GM21717 (cell line): ENCODE results near the gene ETV6.

Experiments used
- ATAC-seq: cut with Tn5 transposase; IDR thresholded peaks from one replicate; pipeline ENCODE4 v1.9.1; 2021; ENCODE audit warnings: mild to moderate bottlenecking, moderate library complexity; ENCODE audit not compliant: unreplicated experiment

The ETV6 gene

DNA sequence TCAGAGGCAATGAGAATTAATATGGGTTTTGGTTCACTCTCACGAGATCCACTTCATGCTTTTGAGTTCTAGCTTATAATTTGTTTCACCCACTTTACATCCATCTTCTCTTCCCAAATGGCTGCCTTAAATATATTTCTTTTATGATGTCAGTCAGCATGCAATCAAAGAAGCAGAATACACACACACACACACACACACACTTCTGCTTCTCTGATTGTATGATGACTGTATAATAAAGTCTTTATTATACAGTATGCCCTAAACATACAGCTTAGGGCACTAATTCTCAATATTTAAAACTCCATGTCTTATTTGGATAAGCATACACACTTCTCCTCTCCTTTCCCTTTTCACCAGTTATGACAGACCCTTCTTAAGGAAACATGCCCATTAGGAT, 6.7 kb upstream of the ETV6 start:
- ATAC-seq = no peak

DNA sequence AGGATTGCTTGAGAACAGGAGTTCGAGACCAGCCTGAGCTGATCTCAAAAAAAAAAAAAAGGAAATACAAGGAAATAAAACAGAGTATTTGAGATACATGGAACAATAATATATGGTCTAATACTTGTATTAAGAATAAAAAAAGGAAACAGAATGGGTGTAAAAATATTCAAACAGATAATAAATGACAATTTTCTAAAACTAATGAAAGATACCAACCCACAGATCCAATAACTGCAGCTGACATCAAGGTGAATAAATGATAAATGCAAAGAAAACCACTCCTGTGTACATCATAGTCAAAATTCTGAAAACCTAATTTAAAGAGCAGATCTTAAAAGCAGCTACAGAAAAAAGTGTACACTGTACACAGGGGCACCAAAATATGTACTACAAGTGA, 4.1 kb upstream of the ETV6 start:
- ATAC-seq = no peak

DNA sequence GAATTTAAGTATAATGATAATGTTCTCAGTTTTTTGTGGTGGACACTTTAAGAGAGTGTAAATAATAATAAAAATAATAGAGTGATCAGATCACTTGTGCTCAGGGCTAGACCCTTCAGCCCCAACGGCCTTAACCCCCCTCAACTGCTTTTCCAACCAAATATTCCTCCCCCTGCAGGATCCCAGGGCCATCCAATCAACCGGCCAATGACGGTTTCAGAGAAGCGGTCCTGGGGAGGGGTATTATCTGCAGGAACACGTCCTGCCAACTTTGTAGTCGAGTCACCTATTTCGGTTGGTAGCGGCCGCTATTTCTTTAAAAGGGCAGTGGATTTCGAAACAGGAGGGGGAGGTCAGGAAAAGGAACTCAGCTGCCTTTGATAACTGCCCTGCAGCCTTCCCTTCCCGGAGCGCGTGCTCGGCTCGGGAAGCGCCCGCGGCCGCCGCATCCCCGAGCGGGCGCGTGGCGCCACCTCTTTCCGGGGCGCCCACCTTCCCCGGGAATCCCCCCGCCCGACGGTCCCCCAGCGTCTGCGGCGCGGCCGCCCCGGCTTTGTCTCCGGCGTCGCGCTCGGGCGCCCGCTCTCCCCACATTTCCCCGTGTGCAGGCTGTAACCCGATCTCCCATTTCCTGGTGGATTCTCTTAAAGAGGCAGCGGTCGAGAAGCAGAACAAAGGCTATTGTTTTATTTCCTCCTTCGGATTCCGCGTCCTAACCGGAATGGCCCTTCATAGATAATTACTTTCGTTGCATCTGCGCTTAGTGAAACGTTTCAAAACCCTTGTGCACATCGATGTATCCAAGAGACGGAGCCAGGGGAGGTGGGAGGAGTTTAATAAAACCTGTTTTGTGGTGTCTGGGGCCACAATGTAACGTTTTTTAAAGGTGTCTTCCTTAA, 711 bp upstream of the ETV6 start:
- ATAC-seq = peak; percentile 36

DNA sequence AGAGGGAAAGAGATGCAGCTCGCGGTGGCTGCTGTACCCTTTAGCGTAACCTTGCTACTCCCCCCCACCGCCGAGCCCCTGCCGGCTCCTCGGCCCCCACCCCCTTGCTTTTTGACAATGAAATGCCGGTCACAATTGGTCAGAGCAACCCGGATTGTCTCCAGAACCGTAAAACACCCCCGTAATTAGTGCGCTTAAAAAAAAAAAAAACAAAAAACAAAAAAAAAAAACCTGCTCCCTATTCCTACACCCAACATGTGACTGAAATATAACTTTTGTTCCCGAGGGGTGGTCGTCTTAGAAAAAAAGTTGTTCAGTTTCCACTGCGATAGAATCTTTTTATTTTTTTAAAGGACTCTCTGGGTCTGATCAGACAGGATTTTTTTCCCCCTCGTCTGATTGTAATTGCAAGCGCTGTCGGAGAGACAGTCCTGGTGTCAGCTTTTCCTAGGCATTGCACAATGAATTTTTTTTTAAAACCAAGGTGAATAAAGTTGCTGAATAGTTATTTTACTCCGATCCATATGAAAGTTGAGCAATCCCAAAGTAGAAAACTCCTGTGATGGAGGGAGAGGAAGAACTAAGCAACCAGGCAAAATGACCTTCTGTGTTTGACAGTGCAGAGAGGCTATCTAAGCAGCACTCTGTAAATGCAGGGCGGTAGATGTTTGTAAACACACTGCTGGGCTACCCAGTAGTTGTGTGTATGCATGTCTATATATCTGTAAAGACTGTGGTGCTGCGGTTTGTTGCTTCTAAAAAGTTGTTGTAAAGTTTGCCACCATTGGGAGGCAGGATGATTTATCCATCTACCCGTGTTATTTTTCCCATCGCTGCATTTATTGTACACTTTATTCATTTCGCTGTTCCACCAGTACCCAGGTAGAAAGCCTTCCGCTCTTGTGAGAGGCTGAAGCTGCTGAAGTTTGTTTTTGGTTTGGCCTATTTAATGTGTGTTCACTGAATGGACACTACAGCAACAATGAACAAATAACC, 1.1 kb downstream of the ETV6 start:
- no peak for ATAC-seq

DNA sequence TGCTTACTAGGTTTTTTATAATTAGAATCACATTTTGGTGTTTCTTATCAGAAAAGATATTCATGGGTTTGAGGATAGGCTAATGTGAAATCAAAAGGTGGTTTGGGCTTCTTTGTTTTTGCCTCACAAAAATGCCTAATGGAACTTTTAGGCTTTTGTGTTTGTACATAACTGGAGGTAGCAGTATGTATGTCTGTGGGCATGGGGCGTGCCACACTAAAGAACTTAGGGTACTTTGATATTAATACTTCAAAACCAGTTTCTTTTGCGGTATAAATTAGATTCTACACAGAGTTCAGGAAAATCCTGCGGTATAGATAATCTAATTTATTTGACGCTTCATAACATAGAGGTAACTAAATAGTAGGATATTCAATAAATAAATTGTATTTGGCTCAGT, 1.9 kb downstream of the ETV6 start:
- no peak for ATAC-seq

DNA sequence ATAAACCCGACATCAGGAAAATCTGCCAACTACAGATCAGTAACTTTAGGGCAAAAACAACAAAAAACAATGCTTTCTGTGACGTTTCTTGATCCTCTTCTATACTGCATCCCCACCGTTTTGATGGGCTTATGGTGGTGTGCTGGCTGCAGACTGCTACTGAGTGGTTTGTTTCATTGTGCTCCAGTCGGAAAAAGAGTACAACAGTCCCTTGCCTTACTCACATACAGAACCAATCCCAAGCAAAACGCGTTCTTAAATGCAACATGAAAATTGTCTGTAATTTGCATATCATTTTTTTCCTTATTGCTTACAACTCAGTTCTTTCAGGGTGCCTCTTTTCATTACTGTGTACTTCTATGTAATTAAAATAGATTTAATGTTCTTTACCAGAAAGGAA, 2.3 kb downstream of the ETV6 start:
- ATAC-seq = no peak

DNA sequence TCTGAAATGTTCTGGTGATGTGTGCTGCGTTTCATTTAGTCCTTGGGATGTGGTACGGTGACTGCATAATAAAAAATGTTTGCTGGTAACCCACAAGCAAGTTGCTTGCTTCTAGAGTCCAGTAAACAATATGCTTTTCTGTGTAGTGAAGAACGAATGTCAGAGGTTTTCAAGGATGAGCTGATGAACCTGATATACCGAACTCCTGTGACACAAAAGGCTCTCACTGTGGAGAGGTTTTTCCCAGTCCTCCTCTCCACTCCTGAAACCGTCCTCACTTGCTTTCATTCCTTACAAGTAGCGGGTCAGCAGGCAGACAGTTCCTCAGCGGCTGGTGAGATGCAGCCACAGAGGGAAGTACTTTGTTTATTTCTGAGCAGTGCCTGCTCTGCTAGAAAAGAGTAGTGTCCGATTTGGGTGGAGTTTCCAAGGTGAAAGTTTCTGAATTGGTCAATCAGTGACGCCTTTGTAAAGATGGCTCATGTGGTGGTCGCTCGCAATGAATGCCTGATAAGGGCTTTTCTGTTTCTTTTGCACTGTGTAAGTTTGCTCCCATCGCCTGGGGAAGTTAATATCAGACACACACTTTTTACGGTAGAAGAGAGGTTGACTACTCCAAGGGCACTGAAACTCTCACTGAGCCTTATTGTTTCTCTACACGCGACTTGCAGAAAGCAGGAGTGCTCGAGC, 3.0 kb downstream of the ETV6 start:
- ATAC-seq = peak; percentile 19

DNA sequence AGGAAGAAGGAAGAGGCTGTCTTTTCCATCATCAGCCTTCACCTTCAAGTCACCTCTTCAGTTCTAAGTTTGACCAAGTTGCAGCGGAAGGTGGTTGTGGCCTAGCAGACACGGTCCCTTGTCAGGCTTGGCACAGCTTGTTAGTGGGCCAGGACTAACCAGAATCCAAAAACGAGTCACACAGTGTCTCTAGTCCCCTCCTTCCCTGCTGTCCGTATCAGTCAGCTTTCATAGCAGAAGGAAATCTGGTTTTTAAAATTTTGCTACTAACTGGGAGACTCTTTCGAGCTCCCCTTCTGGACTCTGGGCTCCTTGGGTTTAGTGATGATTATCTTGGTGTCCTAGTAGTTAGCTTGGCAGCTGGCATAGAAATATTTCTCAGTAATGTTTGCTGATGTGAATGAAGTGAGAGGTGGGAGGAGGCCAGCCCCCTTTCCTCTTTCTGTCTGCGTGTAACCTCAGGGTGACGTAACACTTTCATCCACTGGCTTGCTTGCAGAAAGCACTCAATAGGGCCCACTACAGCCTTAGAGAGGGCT, 3.8 kb downstream of the ETV6 start:
- ATAC-seq = no peak

DNA sequence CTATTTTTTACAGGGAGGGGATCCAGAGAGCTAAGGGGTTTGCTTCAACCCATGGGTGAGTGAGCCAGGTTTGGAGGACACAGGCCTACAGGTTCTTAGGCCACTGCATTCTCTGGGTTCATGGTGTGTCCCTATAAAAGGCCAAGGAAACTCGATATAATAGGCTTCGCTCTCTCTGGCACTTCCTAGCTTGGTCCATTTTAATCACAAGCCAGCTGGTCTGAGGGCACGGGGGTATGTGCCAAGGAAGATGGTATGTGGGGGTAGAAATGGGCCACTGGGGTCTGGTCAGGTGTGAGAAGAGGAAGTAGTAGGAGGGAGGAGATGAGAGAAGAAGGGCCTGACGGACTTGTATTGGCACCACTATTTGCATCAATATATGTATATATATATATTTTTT, 4.9 kb downstream of the ETV6 start:
- ATAC-seq = no peak

DNA sequence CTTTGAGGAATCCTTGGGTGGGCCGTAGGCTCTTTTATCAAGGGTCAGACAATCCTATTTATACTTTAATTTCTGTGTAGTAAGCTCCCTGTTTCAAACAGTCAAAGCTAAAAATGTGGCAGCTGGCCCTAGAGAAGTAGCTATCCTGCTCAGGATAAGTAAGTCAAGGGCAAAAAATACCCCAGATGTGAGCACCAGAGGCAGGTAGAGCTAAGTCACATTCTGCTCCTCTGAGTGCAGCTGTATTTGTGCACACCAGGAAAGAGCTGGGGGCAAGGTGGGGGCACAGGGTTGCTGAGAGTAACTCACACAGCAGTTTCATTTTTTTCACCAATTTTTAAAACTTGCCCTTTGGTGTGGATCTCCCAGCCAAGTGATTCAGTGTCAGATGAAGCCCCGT, 5.3 kb downstream of the ETV6 start:
- ATAC-seq = no peak

DNA sequence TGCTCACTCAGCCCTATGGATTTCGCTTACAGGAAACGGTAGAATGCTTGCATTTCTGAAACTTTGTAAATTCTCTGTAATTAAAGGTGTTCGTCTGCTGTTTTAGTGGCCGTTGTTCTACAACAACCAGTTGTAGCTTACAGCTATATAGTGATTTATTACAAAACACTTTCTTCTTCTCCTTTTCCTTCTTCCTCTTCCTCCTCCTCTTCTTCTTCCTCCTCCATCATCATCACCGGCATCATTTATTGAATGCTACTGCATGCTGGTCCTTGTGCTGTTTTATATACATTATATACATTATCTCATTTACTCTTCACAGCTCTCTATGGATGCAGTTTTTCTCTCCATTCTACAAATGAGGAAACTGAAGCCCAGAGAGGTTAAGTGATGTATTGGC, 6.4 kb downstream of the ETV6 start:
- ATAC-seq = no peak

DNA sequence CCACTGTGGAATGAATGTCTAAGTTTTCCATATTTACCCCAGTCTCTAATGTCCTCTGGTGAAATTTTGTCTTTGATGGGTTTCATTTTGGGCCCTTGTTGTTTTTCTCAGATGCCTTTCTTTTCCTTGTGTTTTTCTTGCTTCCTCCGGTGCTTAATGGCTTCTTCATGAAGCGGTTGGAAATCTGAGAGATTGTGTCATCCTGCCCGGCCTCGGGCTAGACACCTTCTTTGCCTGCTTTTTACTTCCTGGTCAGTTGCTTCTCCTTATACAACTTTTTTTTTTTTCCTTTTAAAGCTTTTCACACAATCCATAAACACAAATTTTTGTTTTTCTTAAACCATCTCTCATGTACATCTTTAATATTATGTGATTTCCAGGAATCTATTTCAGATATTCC, 7.1 kb downstream of the ETV6 start:
- no peak for ATAC-seq

DNA sequence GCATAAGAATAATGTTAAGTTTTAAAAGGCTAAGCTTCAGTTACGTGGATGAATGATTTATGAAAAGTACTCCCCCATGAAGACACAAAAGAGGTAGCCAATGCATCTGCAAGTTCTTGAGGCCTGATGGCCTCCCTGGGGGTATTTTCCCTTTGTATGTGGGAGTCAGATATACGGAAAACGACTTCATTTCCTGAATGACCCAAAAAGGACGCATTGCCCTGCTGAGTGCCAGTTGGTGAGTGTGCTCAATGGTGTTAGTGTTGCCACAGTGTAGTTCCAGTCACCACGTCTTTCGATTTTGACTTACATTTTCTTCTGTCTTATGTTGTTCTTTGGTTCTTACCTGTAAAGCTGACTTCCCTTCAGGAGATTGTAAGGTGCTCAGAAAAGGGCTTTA, 8.0 kb downstream of the ETV6 start:
- no peak for ATAC-seq

DNA sequence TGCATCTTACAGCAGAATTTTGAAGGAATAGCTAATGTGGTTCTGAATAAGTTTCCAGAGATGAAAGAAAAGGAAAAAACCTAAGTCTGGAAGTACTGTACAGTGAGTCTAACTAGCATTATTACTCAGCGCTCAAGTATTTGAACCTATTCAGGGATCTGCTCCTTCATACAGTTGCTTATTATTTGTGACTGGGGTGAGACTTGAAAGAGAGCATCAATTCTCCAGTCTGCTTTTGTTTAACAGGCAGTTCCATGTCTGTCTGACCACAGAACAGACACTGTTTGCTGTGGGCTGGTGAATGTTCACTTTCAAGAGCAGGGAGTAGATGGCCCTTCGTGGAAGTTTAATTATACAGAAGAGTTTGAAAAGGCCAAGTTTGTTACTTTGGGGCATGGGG, 9.3 kb downstream of the ETV6 start:
- no peak for ATAC-seq

DNA sequence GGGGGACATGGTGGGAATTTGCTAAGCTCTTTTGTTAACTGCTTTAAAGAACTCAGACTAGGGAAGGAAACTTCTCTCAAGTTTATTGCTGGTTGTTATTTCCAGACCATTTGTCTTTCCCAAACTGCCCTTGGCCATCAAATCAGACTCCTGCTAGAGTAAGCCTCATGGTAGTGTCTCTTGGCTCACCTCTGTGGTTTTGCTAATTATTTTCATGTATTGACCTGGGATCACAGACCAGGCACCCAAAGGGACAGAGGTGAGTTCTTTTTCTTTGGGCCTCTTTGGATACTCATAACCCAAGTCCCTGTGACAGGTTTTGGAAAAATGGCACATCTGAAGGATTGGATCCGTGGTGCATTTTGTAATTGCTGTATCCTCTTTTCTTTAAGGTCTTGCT, 11.2 kb downstream of the ETV6 start:
- ATAC-seq = no peak

DNA sequence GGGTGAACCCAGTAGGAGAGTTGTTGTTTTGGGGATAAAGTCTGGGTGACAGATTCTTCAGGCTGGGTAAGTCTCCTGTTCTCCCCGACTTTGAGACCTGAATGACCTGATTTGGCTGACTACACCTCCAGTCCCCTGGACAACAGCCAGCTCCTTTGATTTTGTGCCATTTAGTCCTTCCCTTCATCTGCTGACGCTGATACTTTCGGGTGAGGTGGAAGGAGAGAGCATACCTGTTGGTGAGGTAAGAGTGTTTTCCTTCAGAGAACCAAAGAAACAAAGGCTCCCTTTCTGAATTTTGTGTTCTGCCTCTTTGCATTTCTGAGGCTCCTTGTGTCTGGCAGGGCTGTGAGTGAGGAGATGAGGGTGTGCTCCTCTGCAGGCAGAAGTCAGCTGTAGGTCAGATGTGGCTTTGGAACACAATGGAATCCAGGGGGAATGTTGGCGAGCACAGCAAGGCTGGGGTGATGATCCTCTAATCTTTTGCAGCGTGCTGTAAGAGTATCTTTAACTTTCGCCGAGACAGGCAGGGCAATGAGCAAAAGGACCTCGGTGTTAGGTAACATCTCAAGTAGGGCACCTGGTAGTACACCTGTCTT, 12.1 kb downstream of the ETV6 start:
- ATAC-seq = no peak

DNA sequence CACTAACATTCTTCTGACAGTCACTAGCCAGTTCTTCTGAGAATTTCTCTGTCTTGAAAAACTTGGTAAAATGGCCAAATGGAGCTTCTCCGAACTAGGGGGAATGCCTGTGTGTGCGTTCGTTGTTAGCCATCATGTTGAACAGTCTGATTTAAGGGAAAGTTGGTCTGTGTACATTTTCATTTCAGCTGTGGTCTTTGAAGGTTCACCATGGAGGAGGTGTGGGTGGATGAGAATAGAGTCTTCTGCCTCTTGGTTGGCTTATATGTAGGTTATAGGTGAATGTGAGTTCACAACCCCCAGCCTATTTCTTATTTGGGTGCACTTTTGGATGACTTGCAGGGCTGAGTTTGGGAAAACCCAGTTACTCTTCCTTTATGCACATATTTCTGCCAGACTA, 12.9 kb downstream of the ETV6 start:
- no peak for ATAC-seq

DNA sequence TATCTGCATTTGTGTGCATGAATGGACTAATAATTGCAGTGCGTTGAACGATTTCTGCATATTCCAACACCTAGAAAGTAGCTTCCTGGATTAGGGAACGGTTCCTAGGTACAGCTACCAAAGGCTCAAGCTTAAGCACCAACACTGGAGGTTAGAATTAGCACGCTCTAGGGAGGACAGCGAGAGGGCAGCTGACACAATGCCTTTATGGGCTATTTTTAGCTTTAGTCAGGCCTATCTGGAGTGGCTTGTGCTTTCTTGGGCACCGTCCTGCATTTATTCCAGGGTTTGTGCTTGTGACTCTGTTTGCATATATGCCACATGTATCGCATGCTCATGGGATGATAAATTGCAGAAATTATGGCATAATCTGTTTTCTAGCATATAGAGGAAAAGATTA, 13.7 kb downstream of the ETV6 start:
- ATAC-seq = no peak

DNA sequence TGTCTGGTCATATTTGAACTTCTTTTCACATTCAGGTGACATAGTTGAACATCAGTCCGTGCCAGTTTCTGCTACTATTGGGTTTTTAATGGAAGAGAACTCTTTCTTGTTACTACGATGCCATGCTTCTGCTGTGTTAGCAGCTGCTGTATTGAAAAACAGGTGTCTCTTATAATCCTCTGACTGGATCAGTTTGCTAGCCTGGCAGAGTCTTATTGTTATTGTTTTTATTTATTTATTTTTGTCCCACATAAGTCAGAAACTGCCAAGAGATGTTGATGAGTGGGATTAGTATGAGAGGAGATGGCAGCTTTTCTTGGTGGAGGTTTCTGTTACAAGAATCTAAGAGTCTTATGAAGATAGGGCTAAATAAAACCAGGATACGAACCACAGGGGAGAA, 14.6 kb downstream of the ETV6 start:
- no peak for ATAC-seq
